DND-41 (cell line): ENCODE data around the gene PODXL.

Source experiments
- CTCF ChIP-seq: IDR thresholded peaks from 2 replicates; pipeline ENCODE4 v1.5.1; 2012; ENCODE audit warnings: borderline replicate concordance, low read length, moderate library complexity, mild to moderate bottlenecking; ENCODE audit not compliant: poor library complexity, severe bottlenecking; ENCODE audit errors: extremely low read depth
- EZH2 ChIP-seq: IDR thresholded peaks from 3 replicates; pipeline ENCODE4 v1.6.1; 2012; ENCODE audit warnings: borderline replicate concordance, low read depth, mild to moderate bottlenecking, moderate library complexity, low read length, inconsistent platforms; ENCODE audit not compliant: severe bottlenecking

GRCh38 chr7:131562941-131563340, 6.5 kb upstream of the PODXL start:
- no peak for TF ChIP-seq CTCF
- no peak for TF ChIP-seq EZH2
